Smooth muscle cell (in vitro differentiated cells): Measurements from ENCODE around the gene TRIO. TPM values are rescaled to one million over a fixed set of nuclear protein-coding genes. Genes with fewer than 3 reads are reported as not detected.

Experiments
- DNase-seq: peaks from one replicate; lab custom pipeline; 2025; ENCODE audit not compliant: unreplicated experiment; lab: John Stamatoyannopoulos, UW
- H2AFZ ChIP-seq: fragments of 200-600 bp; sonication (generic); 2 replicates; pipeline ENCODE4 v1.6.0; 2016; ENCODE audit warnings: antibody characterized with exemption, low read depth, mild to moderate bottlenecking
- H3F3A ChIP-seq: fragments of 200-600 bp; sonication (generic); 2 replicates; pipeline ENCODE4 v1.6.0; 2017; ENCODE audit warnings: antibody characterized with exemption, low read depth
- H3K27ac ChIP-seq: fragments of 200-600 bp; sonication (generic); 2 replicates; pipeline ENCODE4 v1.5.1; 2016; ENCODE audit warnings: low read depth, mild to moderate bottlenecking
- H3K27me3 ChIP-seq: fragments of 200-600 bp; sonication (generic); 2 replicates; pipeline ENCODE4 v1.6.1; 2016; ENCODE audit warnings: low read depth, mild to moderate bottlenecking
- H3K36me3 ChIP-seq: fragments of 200-600 bp; sonication (generic); 2 replicates; pipeline ENCODE4 v1.5.1; 2016; ENCODE audit warnings: low read depth
- H3K4me1 ChIP-seq: fragments of 200-600 bp; sonication (generic); 2 replicates; pipeline ENCODE4 v1.5.1; 2016; ENCODE audit warnings: low read depth
- H3K4me2 ChIP-seq: fragments of 200-600 bp; sonication (generic); 2 replicates; pipeline ENCODE4 v1.6.0; 2016; ENCODE audit warnings: mild to moderate bottlenecking
- H3K4me3 ChIP-seq: fragments of 200-600 bp; sonication (generic); 2 replicates; pipeline ENCODE4 v1.5.1; 2016; ENCODE audit warnings: mild to moderate bottlenecking
- H3K79me2 ChIP-seq: fragments of 200-600 bp; sonication (generic); 2 replicates; pipeline ENCODE4 v1.6.0; 2016; ENCODE audit warnings: low read depth, mild to moderate bottlenecking
- H3K9ac ChIP-seq: fragments of 200-600 bp; sonication (generic); 2 replicates; pipeline ENCODE4 v1.6.0; 2016; ENCODE audit warnings: low read depth
- H3K9me3 ChIP-seq: fragments of 200-600 bp; sonication (generic); replicated peaks from 2 replicates; pipeline ENCODE4 v1.5.1; 2016; ENCODE audit warnings: low read depth
- H4K20me1 ChIP-seq: fragments of 200-600 bp; sonication (generic); 2 replicates; pipeline ENCODE4 v1.6.0; 2016; ENCODE audit warnings: low read depth
- CTCF ChIP-seq: fragments of 200-600 bp; sonication (generic); IDR thresholded peaks from 2 replicates; pipeline ENCODE4 v1.5.1; 2017; ENCODE audit warnings: borderline replicate concordance, mild to moderate bottlenecking, antibody characterized with exemption; ENCODE audit not compliant: insufficient read depth, poor library complexity, severe bottlenecking
- WGBS: methylation state at CpG from one replicate; pipeline ENCODE4 v1.1.7; 2016; ENCODE audit warnings: low lambda C conversion rate; 5-methylcytosine and 5-hydroxymethylcytosine counted together
- polyA plus RNA-seq: library from polyadenylated mRNA; unstranded; fragments of >200 nt; fragmentation: Nextera tagmentation; extraction: Ambion mirVana; gene quantifications from 2 replicates; pipeline ENCODE4 v1.2.1, GENCODE V29; 2016
- total RNA-seq: library from RNA; depleted of rRNA; stranded (reverse); fragments of >200 nt; gene quantifications from 2 replicates; pipeline ENCODE4 v1.2.3, GENCODE V29; 2014

The TRIO gene
- total and polyA plus RNA-seq, 2 experiments from 2014 or later = 10.2 to 118 TPM

GRCh38 chr5:14440582-14441431, 297.7 kb downstream of the TRIO start:
- TF ChIP-seq CTCF = no peak
- peak overlapping the region; percentile 76 for H3K27ac ChIP-seq
- H3F3A ChIP-seq = peaks cover 14% of the 10 kb centered on the region
- peaks cover 36% of the 10 kb centered on the region for H3K4me1 ChIP-seq
- peaks cover 45% of the 10 kb centered on the region for H4K20me1 ChIP-seq
- H3K79me2 ChIP-seq = peaks cover 2% of the 10 kb centered on the region
- H3K4me2 ChIP-seq = peak overlapping the region; percentile 42
- peak overlapping the region; percentile 34 for H3K4me3 ChIP-seq
- no peaks in the 10 kb centered on the region for H3K9me3 ChIP-seq
- H2AFZ ChIP-seq = no peak overlapping the region
- 72% methylated on average over 40 of the region's 40 CpGs for WGBS
- H3K9ac ChIP-seq = peak overlapping the region; percentile 25
- no peaks in the 10 kb centered on the region for H3K36me3 ChIP-seq
- no peaks in the 10 kb centered on the region for H3K27me3 ChIP-seq
- no peak for DNase-seq

- H3K27ac ChIP-seq = peak overlapping the region; percentile 76
- no peak overlapping the region for H3K9ac ChIP-seq
- no peak overlapping the region for H2AFZ ChIP-seq
- H3K9me3 ChIP-seq = no peaks in the 10 kb centered on the region
- peak overlapping the region; percentile 34 for H3K4me3 ChIP-seq
- H3K36me3 ChIP-seq = no peaks in the 10 kb centered on the region
- no peak for TF ChIP-seq CTCF
- 84% methylated on average over 4 of the region's 4 CpGs for WGBS
- no peaks in the 10 kb centered on the region for H3K27me3 ChIP-seq
- peaks cover 43% of the 10 kb centered on the region for H3K4me1 ChIP-seq
- H3F3A ChIP-seq = peaks cover 14% of the 10 kb centered on the region
- H3K4me2 ChIP-seq = no peak overlapping the region
- DNase-seq = no peak
- H4K20me1 ChIP-seq = peaks cover 49% of the 10 kb centered on the region
- peaks cover 5% of the 10 kb centered on the region for H3K79me2 ChIP-seq
Measured at GRCh38 chr5:14441641-14442040, 298.5 kb downstream of the TRIO start.

GRCh38 chr5:14442536-14442935, 299.4 kb downstream of the TRIO start:
- no peak for DNase-seq
- H4K20me1 ChIP-seq = peaks cover 50% of the 10 kb centered on the region
- peaks cover 39% of the 10 kb centered on the region for H3K4me1 ChIP-seq
- H3K36me3 ChIP-seq = no peaks in the 10 kb centered on the region
- no peaks in the 10 kb centered on the region for H3K27me3 ChIP-seq
- no peak overlapping the region for H3K4me2 ChIP-seq
- peaks cover 16% of the 10 kb centered on the region for H3F3A ChIP-seq
- no peaks in the 10 kb centered on the region for H3K9me3 ChIP-seq
- no peak overlapping the region for H2AFZ ChIP-seq
- peaks cover 4% of the 10 kb centered on the region for H3K79me2 ChIP-seq
- H3K27ac ChIP-seq = no peak overlapping the region
- no peak for TF ChIP-seq CTCF
- H3K9ac ChIP-seq = no peak overlapping the region
- H3K4me3 ChIP-seq = peak overlapping the region; percentile 9
- WGBS = 95% methylated on average over 5 of the region's 5 CpGs

GRCh38 chr5:14443671-14444093, 300.5 kb downstream of the TRIO start:
- Histone ChIP-seq H3K36me3 (no peaks in the 10 kb centered on the region), H3K4me1 (peaks cover 43% of the 10 kb centered on the region), H3F3A (peaks cover 27% of the 10 kb centered on the region), H3K9ac (no peak overlapping the region), H4K20me1 (peaks cover 49% of the 10 kb centered on the region), H3K4me3 (no peak overlapping the region), H3K9me3 (no peaks in the 10 kb centered on the region), H3K4me2 (no peak overlapping the region), H3K27me3 (no peaks in the 10 kb centered on the region), H3K27ac (peak overlapping the region; percentile 62), H2AFZ (no peak overlapping the region), H3K79me2 (peaks cover 4% of the 10 kb centered on the region)
- no peak for DNase-seq
- TF ChIP-seq CTCF = no peak
- WGBS = 37% methylated on average over 4 of the region's 4 CpGs
